Endometrial microvascular endothelial cells (primary cell): ENCODE measurements around the gene SNED1. TPM values are rescaled to one million over a fixed set of nuclear protein-coding genes. Genes with fewer than 3 reads are reported as not detected.

Experiments
- in situ Hi-C: cut with HindIII; loops from 2 replicates; pipeline ENCODE4 v1.10.0; 2017; ENCODE audit warnings: low sequenced_read_pairs, low pct_unique_long_range_greater_than_20kb; ENCODE audit errors: inconsistent ontology term
- total RNA-seq: library from RNA; depleted of rRNA; stranded (reverse); fragments of >200 nt; gene quantifications from one replicate; pipeline ENCODE4 v1.2.3, GENCODE V29; 2015; ENCODE audit errors: inconsistent ontology term

Gene SNED1
- total RNA-seq, 1 donor from 2014 or later, result 15.0 TPM

DNA sequence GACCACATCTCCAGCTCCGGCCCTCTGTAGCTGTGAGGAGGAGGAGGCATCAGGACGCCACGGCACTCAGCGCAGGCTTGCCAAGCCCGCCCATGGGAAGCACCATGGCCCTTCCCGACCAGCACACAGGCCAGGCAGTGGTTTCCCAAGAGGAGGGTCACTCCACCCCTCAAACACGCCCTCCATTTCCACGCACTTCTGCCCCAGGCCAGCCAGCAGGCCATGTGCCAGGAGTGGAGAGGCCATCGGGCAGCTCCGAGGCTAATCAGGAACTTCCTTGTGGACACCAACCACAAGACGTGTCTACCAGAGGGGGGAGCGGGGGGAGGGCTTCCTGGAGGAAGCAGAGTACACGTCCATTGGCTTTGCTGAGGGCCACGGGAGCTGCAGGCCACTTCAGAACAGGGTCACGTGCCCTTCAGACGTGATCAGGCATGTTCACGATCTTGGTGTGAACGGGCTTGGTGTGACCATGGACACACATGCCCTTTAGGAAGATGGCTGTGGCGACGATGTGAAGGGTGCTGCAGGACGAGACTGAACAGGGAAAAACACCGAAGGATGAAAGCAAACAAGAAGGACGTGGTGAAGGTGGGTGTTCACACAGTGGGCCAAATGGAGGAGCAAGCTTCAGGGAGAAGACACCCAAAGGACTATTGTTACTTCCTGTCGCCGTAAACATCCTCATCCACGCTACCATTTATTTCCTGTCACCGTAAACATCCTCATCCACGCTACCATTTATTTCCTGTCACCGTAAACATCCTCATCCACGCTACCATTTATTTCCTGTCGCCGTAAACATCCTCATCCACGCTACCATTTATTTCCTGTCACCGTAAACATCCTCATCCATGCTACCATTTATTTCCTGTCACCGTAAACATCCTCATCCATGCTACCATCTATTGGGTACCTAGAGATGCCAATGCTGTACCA, 110.1 kb downstream of the SNED1 start:
- in situ Hi-C loops, result no loop called here

DNA sequence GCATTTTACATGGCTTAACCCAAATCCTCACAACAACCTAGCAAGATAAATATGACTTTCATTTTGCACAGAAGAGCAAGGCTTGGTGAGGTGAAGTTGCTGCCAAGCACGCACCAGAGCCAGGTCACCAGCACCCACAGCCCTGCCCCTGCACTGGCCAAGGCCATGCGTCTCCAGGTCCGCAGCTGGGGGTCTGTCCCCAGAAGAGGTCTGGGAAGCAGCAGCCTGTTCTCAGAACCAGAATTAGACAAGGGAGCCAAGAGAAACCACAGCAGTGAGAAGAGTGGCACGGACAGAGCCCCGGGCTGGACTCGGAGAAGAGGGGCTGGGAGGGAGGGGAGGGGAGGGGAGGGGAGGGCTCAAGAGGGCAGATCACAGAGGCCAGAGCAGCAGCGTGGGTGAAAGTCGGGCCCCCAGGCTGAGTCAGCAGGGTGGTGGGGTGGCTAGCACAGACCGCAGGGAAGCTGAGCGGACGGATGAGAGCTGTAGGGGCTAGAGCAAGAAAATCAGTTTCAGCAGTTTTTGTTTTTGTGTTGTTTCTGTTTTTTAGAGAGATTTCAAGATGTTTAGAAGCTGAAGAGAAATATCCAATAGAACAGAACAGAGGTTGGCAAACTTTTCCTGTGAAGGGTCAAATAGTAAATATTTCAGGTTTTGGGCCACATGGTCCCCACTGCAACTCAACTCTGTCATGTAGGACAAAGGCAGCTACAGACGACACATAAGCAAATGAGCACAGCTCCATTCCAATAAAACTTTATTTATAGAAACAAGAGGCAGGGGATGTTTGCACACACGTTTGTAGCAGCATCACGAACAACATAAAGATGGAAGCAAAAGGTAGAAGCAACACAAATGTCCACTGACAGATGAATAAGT, 111.0 kb downstream of the SNED1 start:
- in situ Hi-C loops, result no loop called here

DNA sequence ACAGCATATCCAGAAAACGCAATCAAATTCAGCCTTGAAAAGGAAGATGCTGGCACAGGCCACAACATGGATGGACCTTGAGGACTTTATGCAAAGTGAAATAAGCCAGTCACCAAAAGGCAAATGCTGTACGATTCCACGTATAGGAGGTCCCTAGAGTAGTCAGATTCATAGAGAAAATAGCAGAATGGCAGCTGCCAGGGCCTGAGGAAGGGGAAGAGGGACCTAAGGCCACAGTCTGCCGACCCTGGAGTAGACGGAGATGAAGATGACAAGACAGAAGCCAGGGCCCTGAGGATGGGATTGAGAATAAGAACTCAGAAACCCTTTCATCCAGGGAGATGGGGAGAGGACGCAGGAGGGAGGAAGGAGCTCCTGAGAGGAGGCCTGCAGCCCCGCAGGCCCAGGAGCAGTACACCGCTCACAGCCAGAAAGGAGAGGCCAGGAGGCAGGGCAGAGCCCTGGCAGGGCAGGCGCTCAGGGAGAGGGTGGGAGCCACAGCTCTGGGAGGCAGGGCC, 111.7 kb downstream of the SNED1 start:
- in situ Hi-C loops, result no loop called here

DNA sequence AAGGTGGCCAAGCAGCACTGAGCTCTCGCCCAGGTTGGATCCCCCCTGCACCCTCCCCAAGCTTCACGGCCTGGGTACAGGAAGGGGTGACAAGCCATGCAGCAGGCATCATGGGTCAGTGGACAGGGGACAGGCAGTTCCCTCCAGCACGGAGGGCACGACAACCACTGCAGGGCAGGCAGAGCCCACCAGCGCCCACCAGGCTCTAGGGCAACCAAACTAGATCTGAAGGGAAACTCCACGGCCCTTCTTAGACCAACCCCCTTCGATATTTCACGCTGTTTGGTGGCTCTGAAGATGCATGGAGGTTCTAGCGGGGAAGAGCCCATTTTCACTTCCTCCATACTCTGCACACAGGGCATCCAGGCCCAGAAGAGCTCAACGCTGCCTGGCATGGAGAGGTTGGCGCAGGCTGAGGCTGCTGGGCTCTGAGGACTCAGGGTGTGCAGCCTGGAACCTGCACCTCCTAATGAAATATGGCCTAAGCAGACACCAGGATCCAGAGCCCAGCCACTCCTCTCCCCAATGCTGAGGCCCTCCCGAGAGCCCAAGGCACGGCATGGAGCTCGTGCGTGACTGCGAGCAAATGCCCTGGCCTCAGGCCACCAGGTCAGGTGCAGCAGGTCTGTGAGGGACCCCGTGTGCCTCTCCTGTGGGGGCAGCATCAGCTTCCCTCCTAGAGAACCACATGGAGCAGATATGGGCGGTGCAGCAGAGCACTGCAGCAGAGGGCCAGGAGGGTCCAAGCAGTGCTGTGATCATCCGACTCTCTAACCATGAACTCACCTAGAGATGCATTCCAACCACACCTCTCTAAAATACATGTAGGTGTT, 112.4 kb downstream of the SNED1 start:
- in situ Hi-C loops, result no loop called here

DNA sequence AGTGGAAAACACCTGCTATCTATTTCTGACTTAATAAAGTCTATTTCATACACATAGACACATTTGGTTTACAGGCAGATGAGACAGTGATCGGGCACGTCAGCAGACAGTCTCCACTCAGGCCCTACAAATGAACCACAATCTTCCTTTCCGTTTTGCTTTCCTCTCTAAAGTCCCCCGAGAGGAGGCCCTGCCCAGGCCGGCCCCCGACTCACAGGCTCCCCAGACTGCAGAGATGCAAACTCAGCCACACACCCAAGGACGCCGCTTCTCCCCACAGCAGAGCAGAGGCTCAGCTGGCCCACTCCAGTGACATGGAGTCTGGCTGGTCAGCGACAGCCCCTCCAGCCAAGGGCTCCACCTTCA, 113.0 kb downstream of the SNED1 start:
- in situ Hi-C loops, result no loop called here

DNA sequence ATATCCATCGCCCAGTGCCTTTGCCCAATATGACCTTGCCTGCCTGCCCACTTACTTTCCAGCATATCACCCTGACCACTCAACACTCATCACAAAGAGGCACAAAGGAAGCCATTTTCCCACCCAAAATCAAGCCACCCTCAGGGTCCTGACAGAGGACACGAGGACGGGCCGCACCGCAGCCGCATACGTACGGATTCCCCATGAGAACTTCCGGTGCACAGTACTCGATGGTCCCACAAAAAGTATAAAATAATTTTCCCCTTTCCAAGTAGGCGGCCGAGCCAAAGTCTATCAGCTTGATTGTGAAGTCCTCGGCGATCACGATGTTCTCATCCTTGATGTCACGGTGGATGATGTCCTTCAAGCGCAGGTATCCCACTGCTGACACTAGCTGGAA, 113.6 kb downstream of the SNED1 start:
- in situ Hi-C loops, result no loop called here

DNA sequence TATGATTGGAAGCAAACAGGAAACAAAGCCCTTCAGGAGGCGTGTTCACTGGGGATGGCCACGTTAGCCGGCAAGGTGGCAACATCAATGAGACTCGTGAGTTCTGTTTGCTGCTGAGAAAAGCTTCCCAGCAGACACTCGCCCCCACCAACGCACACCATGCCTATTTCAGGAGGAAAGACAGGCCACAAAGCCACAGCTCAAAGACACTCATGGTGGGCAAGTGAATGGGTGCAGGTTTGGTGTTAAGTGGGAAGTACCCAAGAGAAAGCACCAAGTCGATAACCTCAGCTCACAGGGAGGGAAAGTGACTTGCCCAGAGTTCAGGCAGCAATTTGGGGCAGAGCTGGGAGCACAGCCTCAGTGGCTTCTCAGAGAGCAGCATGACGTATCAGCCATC, 114.2 kb downstream of the SNED1 start:
- in situ Hi-C loops, result no loop called here

DNA sequence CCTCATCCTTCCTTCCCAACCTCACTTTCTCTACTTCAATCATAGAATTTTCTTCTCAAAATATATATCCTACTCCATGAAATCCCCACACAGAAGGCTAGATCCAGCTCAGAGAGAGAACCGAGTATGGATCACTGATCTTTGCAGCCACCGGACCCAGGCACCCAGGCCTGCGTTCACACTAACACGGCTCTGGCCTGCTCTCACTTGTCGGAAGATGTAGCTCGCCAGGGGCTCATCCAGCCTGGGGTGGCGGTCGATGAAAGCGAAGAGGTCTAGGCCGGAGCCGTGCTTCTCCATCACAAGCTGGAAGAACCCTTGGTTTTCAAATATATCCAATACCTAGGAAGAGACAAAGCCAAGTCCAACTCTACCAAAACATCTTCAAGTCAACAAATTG, 116.4 kb downstream of the SNED1 start:
- in situ Hi-C loops, result no loop called here

DNA sequence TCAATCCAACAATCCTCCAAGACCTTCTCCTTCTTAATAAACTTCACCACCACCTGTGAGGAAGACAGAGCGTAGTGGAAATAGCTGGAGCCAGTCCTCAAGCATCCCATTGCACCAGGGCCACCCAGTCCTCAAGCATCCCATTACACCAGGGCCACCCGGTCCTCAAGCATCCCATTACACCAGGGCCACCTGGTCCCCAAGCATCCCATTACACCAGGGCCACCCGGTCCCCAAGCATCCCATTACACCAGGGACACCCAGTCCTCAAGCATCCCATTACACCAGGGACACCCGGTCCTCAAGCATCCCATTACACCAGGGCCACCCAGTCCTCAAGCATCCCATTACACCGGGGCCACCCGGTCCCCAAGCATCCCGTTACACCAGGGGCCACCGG, 116.9 kb downstream of the SNED1 start:
- in situ Hi-C loops, result no loop called here

DNA sequence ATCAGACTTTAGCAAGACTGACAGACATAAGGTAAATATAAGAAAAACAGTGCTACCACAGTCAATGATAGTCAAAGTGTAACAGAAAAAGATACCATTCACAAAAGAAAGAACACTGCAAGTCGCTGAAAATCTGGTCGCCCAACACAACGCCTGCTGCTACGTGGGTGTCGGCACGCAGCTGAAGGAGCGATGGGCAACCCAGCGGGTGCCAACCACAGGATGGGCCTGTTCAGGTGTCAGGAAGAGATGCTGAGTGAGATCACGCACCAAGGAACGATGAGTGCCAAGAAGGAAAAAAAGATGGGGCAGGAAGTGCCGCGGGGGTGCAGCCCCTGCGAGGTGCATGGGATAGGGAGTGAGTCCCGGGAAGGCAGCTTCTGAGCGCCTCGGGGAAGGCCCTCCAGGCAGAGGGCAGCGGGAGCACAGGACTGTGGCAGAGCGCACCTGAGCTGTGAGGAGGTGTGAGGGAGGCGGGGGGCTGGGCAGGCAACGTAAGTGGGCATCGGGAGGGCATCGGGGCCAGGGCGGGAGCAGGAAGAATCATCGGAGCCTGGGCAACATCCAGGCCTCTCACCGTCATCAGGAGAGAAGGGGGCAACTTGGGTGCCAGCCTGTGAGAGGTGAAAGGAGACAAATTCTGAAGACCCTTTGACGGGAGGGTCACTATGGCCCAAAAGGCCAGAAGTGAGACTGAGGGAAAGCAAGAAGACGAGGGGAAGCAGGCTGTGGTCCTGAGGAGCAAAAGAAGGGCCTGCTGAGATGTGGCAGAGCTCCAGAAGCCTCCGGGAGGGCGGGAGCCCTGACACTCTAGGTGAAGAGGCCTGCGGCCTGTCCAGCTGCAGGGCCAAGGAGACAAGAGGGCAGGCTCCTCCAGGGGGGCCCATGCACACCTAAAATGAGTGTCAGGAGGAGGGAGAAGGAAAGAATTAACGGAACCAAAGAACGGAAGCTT, 118.5 kb downstream of the SNED1 start:
- in situ Hi-C loops, result no loop called here

DNA sequence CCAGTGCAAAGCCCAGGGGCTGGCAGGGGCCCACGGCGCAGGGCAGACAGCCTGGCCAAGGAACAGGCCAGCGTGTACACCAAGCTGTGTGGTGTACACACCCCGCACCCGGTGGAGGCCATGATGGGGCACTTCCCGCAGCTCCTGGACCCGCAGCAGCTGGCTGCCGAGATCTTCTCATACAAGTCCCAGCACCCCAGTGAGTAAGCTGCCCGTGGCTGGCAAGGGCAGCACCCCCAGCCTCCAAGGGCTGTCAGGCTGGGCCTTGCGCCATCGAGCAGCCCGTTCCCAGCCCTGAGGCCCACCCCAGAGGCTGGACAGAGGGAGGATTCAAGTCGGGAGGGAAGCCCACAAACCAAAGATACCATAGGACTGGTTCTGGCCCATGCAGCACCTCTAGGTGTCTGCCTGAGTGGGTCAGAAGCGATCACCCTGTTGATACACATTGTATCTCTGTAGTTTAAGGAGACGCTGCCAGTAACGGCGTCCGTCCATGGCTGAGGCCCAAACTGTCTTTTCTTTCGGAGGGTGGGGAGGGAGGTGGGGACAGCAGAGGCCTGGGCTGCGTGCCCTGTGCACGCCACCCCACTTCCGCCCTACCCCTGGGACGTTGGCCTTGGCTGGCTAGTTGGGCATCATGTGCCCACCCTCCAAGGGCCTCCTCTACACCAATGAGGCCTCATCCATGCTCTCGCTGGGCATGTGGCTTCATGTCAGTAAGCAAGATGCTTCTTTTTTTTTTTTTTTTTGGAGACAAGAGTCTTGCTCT, 120.5 kb downstream of the SNED1 start:
- in situ Hi-C loops, result no loop called here

DNA sequence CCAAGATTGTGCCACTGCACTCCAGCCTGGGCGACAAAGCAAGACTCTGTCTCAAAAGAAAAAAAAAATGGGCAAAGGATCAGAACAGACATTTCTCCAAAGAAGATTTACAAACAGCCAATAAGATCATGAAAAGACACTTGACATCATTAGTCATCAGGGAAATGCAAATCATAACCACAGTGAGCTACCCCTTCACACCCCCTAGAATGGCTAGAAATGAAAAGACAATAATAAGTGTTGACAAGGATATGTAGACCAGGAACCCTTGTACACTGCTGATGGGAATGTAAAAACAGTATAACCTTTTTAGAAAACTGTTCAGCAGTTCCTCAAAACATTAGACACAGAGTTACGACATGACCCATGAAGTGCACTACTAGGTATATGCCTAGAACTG, 122.0 kb downstream of the SNED1 start:
- in situ Hi-C loops, result no loop called here

DNA sequence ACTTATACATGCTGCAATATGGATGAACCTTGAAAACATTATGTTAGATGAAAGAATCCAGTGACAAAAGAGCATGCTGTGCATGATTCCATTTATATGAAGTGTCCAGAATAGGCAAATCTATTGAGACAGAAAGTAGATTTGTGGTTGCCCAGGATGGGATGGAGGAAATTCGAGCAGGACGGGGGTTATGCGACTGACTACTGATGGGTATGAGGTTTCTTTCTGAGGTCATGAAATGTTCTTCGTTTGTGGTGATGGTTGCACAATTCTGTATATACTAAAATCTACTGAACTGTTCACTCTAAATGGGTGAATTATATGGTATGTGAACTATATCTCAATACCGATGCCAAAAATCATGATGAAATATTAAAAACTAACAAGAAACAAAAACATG, 122.6 kb downstream of the SNED1 start:
- in situ Hi-C loops, result no loop called here

DNA sequence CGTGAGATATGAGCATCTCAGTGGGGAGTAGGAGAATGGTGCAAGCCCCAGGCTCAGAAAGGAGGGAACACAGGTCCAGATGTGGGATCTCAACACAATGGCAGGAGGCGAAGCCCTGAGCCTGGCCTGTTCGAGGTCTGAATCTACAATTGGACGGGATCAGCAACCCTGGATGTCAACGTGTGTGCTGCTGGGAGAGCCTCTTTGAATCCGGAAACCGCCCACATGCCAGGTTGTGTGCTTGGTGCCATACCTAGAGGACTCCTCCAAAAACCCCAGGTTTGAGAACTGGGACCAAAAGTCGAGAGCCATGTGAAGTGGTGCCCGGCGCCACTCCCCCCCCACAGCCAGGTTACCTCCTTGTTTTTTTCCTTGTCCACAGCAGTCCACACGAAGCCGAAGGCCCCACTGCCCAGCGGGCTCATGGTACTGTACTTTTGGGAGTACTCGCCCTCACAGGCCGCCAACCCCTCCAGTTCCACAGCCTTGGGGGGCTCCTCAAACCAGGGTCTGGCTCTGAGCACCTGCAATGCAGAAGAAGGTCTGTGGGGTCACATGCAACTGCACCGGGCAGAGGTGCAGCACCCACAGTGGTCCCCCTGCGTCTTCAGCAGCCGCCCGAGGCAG, 124.1 kb downstream of the SNED1 start:
- in situ Hi-C loops, result no loop called here

DNA sequence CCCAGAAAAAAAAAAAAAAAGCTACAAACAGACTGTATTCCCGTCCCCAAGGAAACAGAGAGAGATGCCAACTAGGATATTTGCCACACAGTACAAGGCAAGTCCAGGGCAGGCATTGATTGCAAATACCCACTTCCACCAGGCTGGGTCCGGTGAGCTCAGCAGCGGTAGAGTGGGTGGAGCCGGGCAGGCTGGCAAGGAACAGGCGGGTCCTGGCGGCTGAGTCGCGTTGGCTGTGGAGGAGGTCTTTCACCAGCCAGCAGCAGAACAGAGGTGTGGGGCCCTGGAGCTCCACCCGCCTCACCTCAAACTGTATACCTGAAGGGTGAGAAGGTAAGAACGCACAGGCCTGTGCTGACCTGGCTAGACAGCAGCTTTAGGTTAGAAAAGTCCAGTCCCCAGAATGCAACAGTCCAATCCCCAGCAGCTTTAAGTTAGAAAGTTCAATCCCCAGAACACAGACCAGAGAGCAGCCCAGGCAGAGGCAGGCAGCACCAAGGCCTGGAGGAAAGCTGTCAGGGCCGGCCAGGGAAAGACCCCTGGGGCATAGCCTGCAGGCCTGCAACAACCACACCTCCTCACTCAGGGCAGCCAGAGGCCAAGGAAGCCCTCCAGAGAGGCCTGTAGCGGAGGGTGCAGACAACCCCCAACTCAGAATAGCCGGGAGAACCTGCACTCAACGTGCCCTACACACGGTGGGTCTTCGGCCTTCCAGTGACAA, 125.6 kb downstream of the SNED1 start:
- in situ Hi-C loops, result no loop called here

DNA sequence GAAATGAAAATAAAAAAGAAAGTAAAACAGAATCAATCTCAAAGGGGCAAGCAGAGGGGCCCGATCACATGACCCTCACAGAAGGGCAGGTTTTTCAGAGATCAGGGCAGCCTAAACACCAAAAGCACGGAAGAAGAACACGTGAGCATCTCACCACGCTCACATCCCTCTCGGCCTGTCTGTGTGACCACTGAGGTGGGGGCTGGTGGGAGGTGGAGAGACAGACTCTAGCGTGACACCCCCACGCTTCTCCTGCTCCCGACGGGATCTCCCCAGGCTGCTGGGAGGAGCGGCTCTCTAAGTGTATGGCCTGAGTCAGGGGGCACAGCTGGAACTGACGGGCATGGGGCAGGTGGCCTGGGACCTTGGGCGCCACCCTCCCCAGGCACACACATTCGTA, 127.2 kb downstream of the SNED1 start:
- in situ Hi-C loops, result no loop called here
